HepG2 (cell line): ENCODE results near the gene TAF1C. TPM values are rescaled to one million over a fixed set of nuclear protein-coding genes. Genes with fewer than 3 reads are reported as not detected.

Experiments
- DNMT1 ChIP-seq: sonication (generic); formaldehyde crosslinking; IDR thresholded peaks from 2 replicates; pipeline ENCODE4 v1.5.1; 2020; ENCODE audit warnings: mild to moderate bottlenecking, missing genetic modification reagents
- E2F1 ChIP-seq: sonication (generic); formaldehyde crosslinking; IDR thresholded peaks from 2 replicates; pipeline ENCODE4 v1.5.0; 2020; ENCODE audit warnings: missing genetic modification reagents
- MAX ChIP-seq: IDR thresholded peaks from 2 replicates; pipeline ENCODE4 v1.6.1; 2012; ENCODE audit warnings: inconsistent platforms
- MNT ChIP-seq: fragments of 450-650 bp; IDR thresholded peaks from 2 replicates; pipeline ENCODE4 v1.6.1; 2016
- SALL2 ChIP-seq: sonication (generic); formaldehyde crosslinking; IDR thresholded peaks from 2 replicates; pipeline ENCODE4 v1.8.1; 2023; ENCODE audit warnings: mild to moderate bottlenecking, missing genetic modification reagents, inconsistent platforms
- ZBTB2 ChIP-seq: sonication (generic); formaldehyde crosslinking; IDR thresholded peaks from 2 replicates; pipeline ENCODE4 v1.8.0; 2022; ENCODE audit warnings: low read depth, missing genetic modification reagents
- ZBTB37 ChIP-seq: sonication (generic); formaldehyde crosslinking; IDR thresholded peaks from 2 replicates; pipeline ENCODE4 v1.4.0; 2020; ENCODE audit warnings: mild to moderate bottlenecking, missing genetic modification reagents
- ZBTB39 ChIP-seq: sonication (generic); formaldehyde crosslinking; IDR thresholded peaks from 2 replicates; pipeline ENCODE4 v1.5.0; 2020; ENCODE audit warnings: missing genetic modification reagents
- ZFP37 ChIP-seq: sonication (generic); formaldehyde crosslinking; IDR thresholded peaks from 2 replicates; pipeline ENCODE4 v1.4.0; 2020; ENCODE audit warnings: missing genetic modification reagents, borderline replicate concordance
- ZNF484 ChIP-seq: sonication (generic); formaldehyde crosslinking; IDR thresholded peaks from 2 replicates; pipeline ENCODE4 v1.5.1; 2020; ENCODE audit warnings: mild to moderate bottlenecking, low read depth, missing genetic modification reagents, borderline replicate concordance
- ZNF547 ChIP-seq: sonication (generic); formaldehyde crosslinking; IDR thresholded peaks from 2 replicates; pipeline ENCODE4 v1.5.1; 2020; ENCODE audit warnings: mild to moderate bottlenecking, missing genetic modification reagents
- ZNF580 ChIP-seq: IDR thresholded peaks from 2 replicates; pipeline ENCODE4 v1.6.1; 2016; ENCODE audit warnings: low read depth, borderline replicate concordance
- ZNF614 ChIP-seq: IDR thresholded peaks from 2 replicates; pipeline ENCODE4 v1.6.1; 2018; ENCODE audit warnings: missing biosample characterization, missing genetic modification reagents, inconsistent platforms, borderline replicate concordance
- polyA plus RNA-seq, 8 experiments: library from polyadenylated mRNA; depleted of rRNA in 3 of 8; stranded (reverse) in 7 of 8; unstranded in 1 of 8; fragments of >200 nt; fragmentation: Illumina TruSeq in 4 of 8; extraction: Trizol in 4 of 8; gene quantifications; 2 replicates each; pipeline versions ENCODE4 v1.2.1 to v1.2.3, GENCODE V29; 2011 to 2016; ENCODE audit warnings: low read depth in 4 of 8, missing spikeins in 1 of 8, mixed read lengths in 1 of 8; ENCODE audit not compliant: insufficient read depth in 1 of 8
- total RNA-seq, 5 experiments: library from RNA; depleted of rRNA; stranded (reverse); fragments of >200 nt; fragmentation: Illumina TruSeq; extraction: Trizol; gene quantifications; 2 replicates each; pipeline ENCODE4 v1.2.3, GENCODE V29; 2016; ENCODE audit warnings: low read depth in 1 of 5

Gene TAF1C
- total and polyA plus RNA-seq, 2 of the 13 experiments (the other 11 are each of a cell fraction or from before 2014, with no cell fraction given) = 15.6 to 20.8 TPM

GRCh38 chr16:84138824-84139627, 47.8 kb downstream of the TAF1C start (continued):
- TF ChIP-seq MAX (peak; percentile 86), MNT (no peak), ZNF484 (no peak), SALL2 (CRISPR knock-in tag) (no peak), ZFP37 (CRISPR knock-in tag) (no peak), ZNF614 (CRISPR knock-in tag) (no peak; the same call in 1 of the 2 replicates), DNMT1 (no peak), ZBTB37 (CRISPR knock-in tag) (no peak; the same call in 1 of the 2 replicates), ZBTB2 (no peak), ZNF580 (CRISPR knock-in tag) (no peak; the same call in 1 of the 2 replicates), E2F1 (CRISPR knock-in tag) (no peak), ZBTB39 (CRISPR knock-in tag) (no peak), ZNF547 (CRISPR knock-in tag) (peak; percentile 77; the same call in 1 of the 2 replicates)
